B cell (primary cell): ENCODE measurements around the gene PDE3B. TPM values are rescaled to one million over a fixed set of nuclear protein-coding genes. Genes with fewer than 3 reads are reported as not detected.

Experiments
- ATAC-seq: fragments of 200-7000 bp; cut with Tn5 transposase; one replicate; pipeline ENCODE4 v1.10.0; 2021; ENCODE audit warnings: low read depth, mild to moderate bottlenecking, moderate number of reproducible peaks, moderate library complexity
- CTCF ChIA-PET: fragments of 350-600 bp; sonication (Branson Sonifier 250); formaldehyde crosslinking; loops from one replicate; lab custom pipeline; 2021; ENCODE audit warnings: antibody characterized with exemption, inconsistent platforms; lab: Charles Lee
- POLR2A ChIA-PET: fragments of 350-600 bp; sonication (Branson Sonifier 250); formaldehyde crosslinking; loops from one replicate; lab custom pipeline; 2021; ENCODE audit warnings: antibody characterized with exemption; lab: Charles Lee
- DNase-seq: peaks from one replicate; pipeline ENCODE4 v3.0.0; 2013
- H2AFZ ChIP-seq: 2 replicates; pipeline ENCODE4 v1.6.1; 2012; ENCODE audit warnings: mild to moderate bottlenecking, low read depth, low read length; ENCODE audit not compliant: insufficient read depth, poor library complexity, severe bottlenecking
- H3K27ac ChIP-seq, 2 donors: 1 replicate in 1 of 2; 2 replicates in 1 of 2; pipeline ENCODE4 v1.5.1; 2012 to 2013; ENCODE audit warnings: low read length in 2 of 2, mild to moderate bottlenecking in 2 of 2, moderate library complexity in 1 of 2
- H3K27me3 ChIP-seq, 4 experiments: fragments of 200-600 bp in 1 of 4; sonication (generic) in 1 of 4; replicated peaks in 1 of 4; 1 replicate in 2 of 4; 2 replicates in 2 of 4; pipeline versions ENCODE4 v1.6.1 to v1.7.0; 2013 to 2016; ENCODE audit warnings: low read length in 3 of 4, mild to moderate bottlenecking in 2 of 4, mixed read lengths in 1 of 4, moderate library complexity in 1 of 4; ENCODE audit not compliant: insufficient read depth in 4 of 4, control insufficient read depth in 3 of 4; ENCODE audit errors: control extremely low read depth in 1 of 4
- H3K36me3 ChIP-seq, 2 experiments: replicated peaks in 1 of 2; 1 replicate in 1 of 2; 2 replicates in 1 of 2; pipeline versions ENCODE4 v1.6.1 to v1.7.1; 2013; ENCODE audit warnings: low read length in 1 of 2; ENCODE audit not compliant: insufficient read depth in 2 of 2, control insufficient read depth in 1 of 2; ENCODE audit errors: control extremely low read depth in 1 of 2, extremely low read depth in 1 of 2
- H3K4me1 ChIP-seq, 2 donors: fragments of 200-600 bp in 1 of 2; sonication (generic) in 1 of 2; 1 replicate in 1 of 2; 2 replicates in 1 of 2; pipeline versions ENCODE4 v1.5.1 to v1.6.1; 2013 to 2017; ENCODE audit warnings: low read length in 2 of 2; ENCODE audit not compliant: control insufficient read depth in 2 of 2, insufficient read depth in 2 of 2
- H3K4me2 ChIP-seq: replicated peaks from 2 replicates; pipeline ENCODE3; 2012; ENCODE audit warnings: mild to moderate bottlenecking, low read depth, low read length; ENCODE audit not compliant: poor library complexity, severe bottlenecking
- H3K4me3 ChIP-seq, 5 experiments: fragments of 200-600 bp in 1 of 5; sonication (generic) in 1 of 5; 1 replicate in 3 of 5; 2 replicates in 2 of 5; pipeline versions ENCODE4 v1.5.1 to v1.7.0; 2011 to 2016; ENCODE audit warnings: low read length in 4 of 5, mild to moderate bottlenecking in 4 of 5, low read depth in 2 of 5, control low read depth in 1 of 5, moderate library complexity in 1 of 5; ENCODE audit not compliant: insufficient read depth in 1 of 5; ENCODE audit errors: control extremely low read depth in 1 of 5, extremely low read depth in 1 of 5
- H3K79me2 ChIP-seq: fragments of 200-600 bp; sonication (generic); one replicate; pipeline ENCODE4 v1.6.0; 2016; ENCODE audit warnings: low read length; ENCODE audit not compliant: control insufficient read depth, insufficient read depth
- H3K9ac ChIP-seq: fragments of 200-600 bp; sonication (generic); 2 replicates; pipeline ENCODE4 v1.6.1; 2017; ENCODE audit warnings: mild to moderate bottlenecking, low read length, moderate library complexity
- H3K9me3 ChIP-seq, 3 donors: one replicate each; pipeline versions ENCODE4 v1.6.1 to v1.7.1; 2013; ENCODE audit warnings: low read length in 2 of 3; ENCODE audit not compliant: control insufficient read depth in 2 of 3, insufficient read depth in 1 of 3; ENCODE audit errors: control extremely low read depth in 1 of 3
- H4K20me1 ChIP-seq: 2 replicates; pipeline ENCODE4 v1.6.0; 2012; ENCODE audit warnings: mild to moderate bottlenecking, low read length; ENCODE audit not compliant: insufficient read depth, control insufficient read depth, poor library complexity, severe bottlenecking
- H3K27ac Mint-ChIP-seq: one replicate; pipeline ENCODE4 v1.8.0; 2021; ENCODE audit warnings: mixed read lengths
- H3K27me3 Mint-ChIP-seq: one replicate; pipeline ENCODE4 v1.8.0; 2021; ENCODE audit warnings: mixed read lengths
- H3K4me1 Mint-ChIP-seq: one replicate; pipeline ENCODE4 v1.8.0; 2021; ENCODE audit warnings: mixed read lengths
- H3K4me3 Mint-ChIP-seq: one replicate; pipeline ENCODE4 v1.8.0; 2021; ENCODE audit warnings: mixed read lengths
- H3K9me3 Mint-ChIP-seq: one replicate; pipeline ENCODE4 v1.8.0; 2022; ENCODE audit warnings: mixed read lengths; ENCODE audit not compliant: insufficient read depth
- CTCF ChIP-seq: fragments of 200-600 bp; IDR thresholded peaks from one replicate; pipeline ENCODE4 v1.8.0; 2022; ENCODE audit warnings: antibody characterized with exemption, mild to moderate bottlenecking
- EZH2 ChIP-seq: IDR thresholded peaks from 2 replicates; pipeline ENCODE4 v1.6.1; 2012; ENCODE audit warnings: borderline replicate concordance, low read depth, mild to moderate bottlenecking, moderate library complexity, low read length; ENCODE audit not compliant: insufficient read depth, poor library complexity, severe bottlenecking
- WGBS: methylation state at CpG from one replicate; pipeline ENCODE4 v1.1.5; 2013; ENCODE audit warnings: missing lambda C conversion rate; ENCODE audit not compliant: insufficient coverage; 5-methylcytosine and 5-hydroxymethylcytosine counted together
- intact Hi-C: fragments of 100-400 bp; cut with micrococcal nuclease; formaldehyde crosslinking; loops from one replicate; pipeline ENCODE4 v1.10.0; 2022
- polyA plus RNA-seq: library from polyadenylated mRNA; depleted of rRNA; stranded (reverse); fragments of >200 nt; gene quantifications from 2 replicates; pipeline ENCODE4 v1.2.3, GENCODE V29; 2012
- total RNA-seq, 2 donors: library from RNA; stranded (reverse); fragments of 120-200 nt in 1 of 2; gene quantifications; 1 replicate in 1 of 2; 2 replicates in 1 of 2; pipeline versions ENCODE4 v1.2.3 to v1.2.4, GENCODE V29; 2013 to 2022

Gene PDE3B
- total and polyA plus RNA-seq, 2 donors (not counting 1 experiment from before 2014, with no cell fraction given): 1.0 to 60.7 TPM

GRCh38 chr11:14637868-14638409 is 5.7 kb upstream of the PDE3B start:
- Histone ChIP-seq H3K9ac (no peak overlapping the region), H3K9me3 (no peaks in the 10 kb centered on the region), H3K27ac (no peak overlapping the region), H3K36me3 (no peaks in the 10 kb centered on the region), H4K20me1 (no peaks in the 10 kb centered on the region), H3K4me3 (no peak overlapping the region), H3K4me1 (peaks cover 8 to 12% of the 10 kb centered on the region in 2 donors), H3K79me2 (no peaks in the 10 kb centered on the region), H3K4me2 (no peak overlapping the region), H3K27me3 (no peaks in the 10 kb centered on the region), H2AFZ (no peak overlapping the region)
- TF ChIP-seq EZH2: no peak
- Mint-ChIP-seq H3K9me3 (no peaks in the 10 kb centered on the region), H3K4me3 (no peak overlapping the region), H3K27ac (no peak overlapping the region), H3K27me3 (peaks cover 23% of the 10 kb centered on the region), H3K4me1 (peaks cover 24% of the 10 kb centered on the region)
- DNase-seq (no peak), ATAC-seq (no peak)
- CTCF ChIA-PET: interaction anchor here (0.6 kb wide), 1 partner anchor 114 kb away, joined by 4 read pairs; no protein-coding TSS in a partner anchor
- WGBS: no CpG with 5 or more reads among the region's 5 CpGs
- intact Hi-C loops: no loop called here
- POLR2A ChIA-PET: interaction anchor here (0.7 kb wide), 1 partner anchor 12 kb away, joined by 4 read pairs; no protein-coding TSS in a partner anchor

GRCh38 chr11:14638561-14638960 is 5.0 kb upstream of the PDE3B start:
- peaks cover 8 to 12% of the 10 kb centered on the region in 2 donors for H3K4me1 ChIP-seq
- no peaks in the 10 kb centered on the region for H3K9me3 Mint-ChIP-seq
- H4K20me1 ChIP-seq: no peaks in the 10 kb centered on the region
- H3K27me3 Mint-ChIP-seq: peaks cover 23% of the 10 kb centered on the region
- H3K9ac ChIP-seq: no peak overlapping the region
- no peak overlapping the region for H3K4me3 Mint-ChIP-seq
- no peaks in the 10 kb centered on the region for H3K9me3 ChIP-seq
- no peak overlapping the region for H3K27ac Mint-ChIP-seq
- no peaks in the 10 kb centered on the region for H3K79me2 ChIP-seq
- H2AFZ ChIP-seq: no peak overlapping the region
- DNase-seq (no peak), ATAC-seq (no peak)
- H3K4me2 ChIP-seq: no peak overlapping the region
- ChIA-PET POLR2A (no interaction called here), CTCF (no interaction called here)
- no peak overlapping the region for H3K4me3 ChIP-seq
- H3K27ac ChIP-seq: no peak overlapping the region
- H3K4me1 Mint-ChIP-seq: peaks cover 24% of the 10 kb centered on the region
- 22% methylated on average over 3 of the region's 4 CpGs for WGBS
- no peaks in the 10 kb centered on the region for H3K27me3 ChIP-seq
- intact Hi-C loops: no loop called here
- no peaks in the 10 kb centered on the region for H3K36me3 ChIP-seq
- TF ChIP-seq EZH2 (no peak), CTCF (no peak)
